ENCODE data around the gene SORL1.
A peak's percentile ranks its signal among the peaks of the same experiment; 100 is the strongest.

GRCh38 chr11:121591405-121592033 is 139.4 kb downstream of the SORL1 start:
- no peak for TF ChIP-seq POLR2A (IDR thresholded peaks at IDR 0.05)
- TF ChIP-seq, protein P1, sequence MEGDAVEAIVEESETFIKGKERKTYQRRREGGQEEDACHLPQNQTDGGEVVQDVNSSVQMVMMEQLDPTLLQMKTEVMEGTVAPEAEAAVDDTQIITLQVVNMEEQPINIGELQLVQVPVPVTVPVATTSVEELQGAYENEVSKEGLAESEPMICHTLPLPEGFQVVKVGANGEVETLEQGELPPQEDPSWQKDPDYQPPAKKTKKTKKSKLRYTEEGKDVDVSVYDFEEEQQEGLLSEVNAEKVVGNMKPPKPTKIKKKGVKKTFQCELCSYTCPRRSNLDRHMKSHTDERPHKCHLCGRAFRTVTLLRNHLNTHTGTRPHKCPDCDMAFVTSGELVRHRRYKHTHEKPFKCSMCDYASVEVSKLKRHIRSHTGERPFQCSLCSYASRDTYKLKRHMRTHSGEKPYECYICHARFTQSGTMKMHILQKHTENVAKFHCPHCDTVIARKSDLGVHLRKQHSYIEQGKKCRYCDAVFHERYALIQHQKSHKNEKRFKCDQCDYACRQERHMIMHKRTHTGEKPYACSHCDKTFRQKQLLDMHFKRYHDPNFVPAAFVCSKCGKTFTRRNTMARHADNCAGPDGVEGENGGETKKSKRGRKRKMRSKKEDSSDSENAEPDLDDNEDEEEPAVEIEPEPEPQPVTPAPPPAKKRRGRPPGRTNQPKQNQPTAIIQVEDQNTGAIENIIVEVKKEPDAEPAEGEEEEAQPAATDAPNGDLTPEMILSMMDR (IDR thresholded peaks at IDR 0.05): peak; percentile 64 to 90 (median 80)
